ENCODE measurements around the gene GFOD1.

Gene GFOD1

DNA sequence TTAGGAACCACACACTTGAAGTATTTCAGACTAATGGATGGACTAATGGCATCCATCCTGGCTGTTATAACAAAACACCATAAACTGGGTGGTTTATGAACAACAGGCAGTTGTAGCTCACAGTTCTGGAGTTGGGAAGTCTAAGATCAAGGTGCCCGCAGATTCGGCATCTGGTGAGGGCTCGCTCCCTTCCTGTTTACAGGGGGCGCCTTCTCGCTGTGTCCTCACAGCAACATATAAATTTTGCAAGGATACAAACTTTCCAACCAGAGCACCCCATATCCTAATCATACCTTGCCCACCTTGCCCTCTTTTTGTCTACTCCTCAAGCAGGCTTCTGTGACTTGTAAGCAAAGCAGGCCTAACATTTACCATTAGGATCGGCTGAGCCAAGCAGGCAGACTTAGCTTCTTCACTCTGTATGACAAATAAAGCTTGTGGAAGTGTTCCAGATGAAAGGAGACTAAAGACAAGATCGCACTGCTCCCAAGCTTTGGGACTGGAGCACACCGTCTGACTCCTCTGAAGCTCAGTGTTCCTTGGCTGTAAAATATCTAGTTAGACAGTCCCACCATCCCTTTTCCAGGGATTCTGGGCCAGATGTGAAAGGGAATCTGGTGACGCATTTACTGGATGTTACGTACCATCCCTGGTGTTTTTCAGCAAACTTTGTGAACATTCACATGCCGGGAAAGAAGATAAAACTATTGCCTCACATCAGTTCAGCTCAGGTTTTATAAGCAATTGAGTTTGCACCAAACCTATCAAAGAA lies 34.9 kb downstream of the GFOD1 start:
- DNase-seq (ENCODE audit: low read depth), result no peak
- no peak overlapping the region for H3K4me3 ChIP-seq (ENCODE audit: low read depth, low read length)
- TF ChIP-seq CTCF (IDR thresholded peaks at IDR 0.05; ENCODE audit: insufficient read depth, low read depth, low read length, missing control alignments), result no peak

- no peak for TF ChIP-seq CTCF (IDR thresholded peaks at IDR 0.05; ENCODE audit: insufficient read depth, low read depth, low read length, missing control alignments)
- DNase-seq (ENCODE audit: low read depth), result no peak
- no peak overlapping the region for H3K4me3 ChIP-seq (ENCODE audit: low read depth, low read length)
Measured at GRCh38 chr6:13451181-13451895, 36.1 kb downstream of the GFOD1 start.

DNA sequence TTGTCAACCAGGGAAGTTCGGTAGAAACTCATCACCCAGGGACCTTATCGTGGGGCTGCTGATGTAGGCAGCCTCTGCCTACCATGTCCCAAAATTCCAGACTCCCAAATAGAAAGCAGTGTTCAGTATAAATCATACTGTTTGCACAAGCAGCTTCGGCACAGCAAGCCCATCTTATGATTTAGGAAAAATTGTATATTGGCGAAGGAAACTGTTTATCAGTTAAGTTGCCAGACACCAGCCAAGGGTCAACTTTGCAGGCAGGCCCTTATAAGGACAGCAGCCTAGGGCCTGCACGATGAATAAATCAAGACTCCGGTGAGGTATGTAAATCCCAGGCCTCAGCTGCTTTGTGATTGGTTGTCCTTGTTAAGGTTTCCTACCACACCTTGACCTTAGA lies 36.8 kb downstream of the GFOD1 start:
- no peak for DNase-seq (ENCODE audit: low read depth)
- no peak for TF ChIP-seq CTCF (IDR thresholded peaks at IDR 0.05; ENCODE audit: insufficient read depth, low read depth, low read length, missing control alignments)

GRCh38 chr6:13447949-13448724 lies 39.3 kb downstream of the GFOD1 start:
- no peak overlapping the region for H3K4me3 ChIP-seq (ENCODE audit: low read depth, low read length)
- no peak for DNase-seq (ENCODE audit: low read depth)
- TF ChIP-seq CTCF (IDR thresholded peaks at IDR 0.05; ENCODE audit: insufficient read depth, low read depth, low read length, missing control alignments), result no peak

More for the DNA sequence above, 36.8 kb downstream of the GFOD1 start:
- H3K4me3 ChIP-seq (ENCODE audit: low read depth, low read length), result no peak overlapping the region

GRCh38 chr6:13446381-13446780 lies 41.0 kb downstream of the GFOD1 start:
- H3K4me3 ChIP-seq (ENCODE audit: low read depth, low read length), result no peak overlapping the region
- no peak for DNase-seq (ENCODE audit: low read depth)
- no peak for TF ChIP-seq CTCF (IDR thresholded peaks at IDR 0.05; ENCODE audit: insufficient read depth, low read depth, low read length, missing control alignments)

DNA sequence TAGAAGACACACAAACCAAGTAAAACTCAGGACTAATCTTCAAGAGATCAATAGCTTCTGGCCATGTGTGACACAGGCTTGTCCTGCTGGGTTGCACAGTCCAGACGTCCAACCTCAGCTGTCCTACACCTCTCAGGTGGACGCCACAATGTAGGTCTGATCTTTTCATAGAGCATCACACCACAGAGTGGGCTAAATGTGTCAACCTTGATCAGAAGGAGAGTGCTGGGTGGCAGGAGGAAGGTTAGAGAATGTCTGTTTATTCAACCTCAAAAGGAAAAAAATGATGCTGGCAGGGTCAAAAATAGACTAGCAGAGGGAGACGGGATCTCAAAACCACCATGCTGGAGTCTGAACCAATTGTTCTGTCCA lies 41.7 kb downstream of the GFOD1 start:
- no peak for TF ChIP-seq CTCF (IDR thresholded peaks at IDR 0.05; ENCODE audit: insufficient read depth, low read depth, low read length, missing control alignments)
- no peak overlapping the region for H3K4me3 ChIP-seq (ENCODE audit: low read depth, low read length)
- no peak for DNase-seq (ENCODE audit: low read depth)

Data from GM12865 (cell line).